KG1 (cell line): ENCODE measurements around the gene HAPLN3.
"Not testable (repeated sequence)": the region's sequence is repeated elsewhere in the genome, so short reads cannot be mapped to it uniquely, and the experiment has no call there.

ENCODE experiments used
- DNase-seq: peaks from one replicate; lab custom pipeline; 2025; lab: John Stamatoyannopoulos, UW

HAPLN3 gene, protein sequence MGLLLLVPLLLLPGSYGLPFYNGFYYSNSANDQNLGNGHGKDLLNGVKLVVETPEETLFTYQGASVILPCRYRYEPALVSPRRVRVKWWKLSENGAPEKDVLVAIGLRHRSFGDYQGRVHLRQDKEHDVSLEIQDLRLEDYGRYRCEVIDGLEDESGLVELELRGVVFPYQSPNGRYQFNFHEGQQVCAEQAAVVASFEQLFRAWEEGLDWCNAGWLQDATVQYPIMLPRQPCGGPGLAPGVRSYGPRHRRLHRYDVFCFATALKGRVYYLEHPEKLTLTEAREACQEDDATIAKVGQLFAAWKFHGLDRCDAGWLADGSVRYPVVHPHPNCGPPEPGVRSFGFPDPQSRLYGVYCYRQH

DNA sequence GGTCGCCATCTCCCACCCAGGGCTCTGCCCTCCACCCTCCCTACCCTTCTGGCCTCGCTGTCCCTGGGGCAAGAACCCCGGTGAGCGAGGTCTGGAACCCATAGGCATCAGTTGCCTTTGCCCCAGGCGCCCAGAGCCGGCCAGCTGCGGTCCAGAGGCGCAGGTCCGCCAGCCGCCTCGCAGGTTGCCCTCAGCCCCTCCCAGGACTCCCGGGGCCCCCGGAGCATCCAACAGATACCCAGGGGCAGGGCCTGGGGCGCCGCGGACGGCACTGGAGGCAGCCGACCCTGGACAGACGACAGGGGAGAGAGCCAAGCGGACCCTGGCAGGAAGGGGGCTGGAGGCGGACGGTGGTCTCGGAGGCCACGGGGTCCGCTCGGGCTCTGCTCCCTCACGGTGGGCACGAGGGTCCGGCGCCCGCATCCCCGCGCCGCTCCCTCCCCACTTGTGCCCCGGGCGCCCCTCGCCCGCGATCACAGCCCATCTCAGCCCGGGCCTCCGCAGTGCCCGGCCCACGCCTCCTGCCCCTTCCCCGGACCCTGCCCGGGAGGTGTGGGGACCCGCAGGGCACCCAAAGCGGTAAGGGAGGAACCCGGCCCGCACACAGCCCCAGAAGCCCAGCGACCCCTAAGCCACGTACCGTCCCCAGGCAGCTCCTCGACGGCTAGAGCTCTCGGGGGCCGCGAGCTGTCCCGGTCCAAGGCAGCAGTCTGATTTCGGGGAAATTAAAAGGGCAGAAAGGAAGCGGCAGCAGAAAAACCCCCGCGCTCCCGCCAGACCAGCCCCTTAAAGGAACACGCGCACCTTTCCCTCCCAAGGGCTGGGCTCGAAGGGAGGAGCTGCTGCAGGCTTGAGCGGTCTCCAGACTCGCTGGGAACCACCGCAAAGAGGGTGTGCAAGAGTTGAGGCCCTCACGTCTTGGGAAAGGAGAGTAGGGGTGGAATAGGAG, at the start of gene HAPLN3:
Gene HAPLN3 (minus strand): TSS at position 726 of the 949 bp plus-strand sequence. CDS start 8,246 bp downstream, outside the sequence.
- no peak for DNase-seq

DNA sequence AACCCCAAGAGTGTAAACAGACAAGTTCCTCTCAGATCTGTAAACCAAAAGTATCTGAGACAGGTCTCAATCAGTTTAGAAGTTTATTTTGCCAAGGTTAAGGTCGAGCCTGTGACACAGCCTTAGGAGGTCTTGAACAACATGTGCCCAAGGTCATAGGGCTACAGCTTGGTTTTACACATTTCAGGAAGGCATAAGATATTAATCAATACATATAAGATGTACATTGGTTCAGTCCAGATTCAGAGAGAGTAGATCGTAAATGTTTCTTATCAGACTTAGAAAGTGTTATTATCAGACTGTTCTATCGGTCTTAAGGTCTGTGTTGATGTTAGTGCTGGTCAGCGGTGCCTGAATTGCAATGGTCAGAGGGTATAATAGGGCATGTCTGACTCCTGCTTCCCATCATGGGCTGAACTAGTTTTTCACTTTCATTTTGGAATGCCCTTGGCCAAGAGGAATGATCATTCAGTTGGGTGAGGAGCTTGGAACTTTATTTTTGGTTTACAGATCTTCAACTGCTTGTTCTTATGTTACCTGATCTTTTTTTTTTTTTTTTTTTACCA, 44.8 kb upstream of the HAPLN3 start:
- DNase-seq, result no peak

DNA sequence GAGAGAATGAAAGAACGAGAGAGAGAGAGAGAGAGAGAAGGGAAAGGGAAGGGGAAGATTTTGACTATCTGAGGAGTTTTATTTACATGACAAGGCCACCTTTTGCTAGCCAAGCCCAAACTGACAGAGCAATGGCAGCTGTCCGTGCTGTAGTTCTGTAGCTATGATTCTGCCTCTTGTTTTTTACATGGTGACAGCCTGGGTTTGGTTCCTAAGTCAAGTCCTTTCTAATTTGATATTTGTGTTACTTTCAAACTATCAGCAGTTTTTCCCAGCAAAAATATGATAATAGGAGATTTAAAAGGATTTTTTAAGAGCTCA, 44.1 kb upstream of the HAPLN3 start:
- no peak for DNase-seq

DNA sequence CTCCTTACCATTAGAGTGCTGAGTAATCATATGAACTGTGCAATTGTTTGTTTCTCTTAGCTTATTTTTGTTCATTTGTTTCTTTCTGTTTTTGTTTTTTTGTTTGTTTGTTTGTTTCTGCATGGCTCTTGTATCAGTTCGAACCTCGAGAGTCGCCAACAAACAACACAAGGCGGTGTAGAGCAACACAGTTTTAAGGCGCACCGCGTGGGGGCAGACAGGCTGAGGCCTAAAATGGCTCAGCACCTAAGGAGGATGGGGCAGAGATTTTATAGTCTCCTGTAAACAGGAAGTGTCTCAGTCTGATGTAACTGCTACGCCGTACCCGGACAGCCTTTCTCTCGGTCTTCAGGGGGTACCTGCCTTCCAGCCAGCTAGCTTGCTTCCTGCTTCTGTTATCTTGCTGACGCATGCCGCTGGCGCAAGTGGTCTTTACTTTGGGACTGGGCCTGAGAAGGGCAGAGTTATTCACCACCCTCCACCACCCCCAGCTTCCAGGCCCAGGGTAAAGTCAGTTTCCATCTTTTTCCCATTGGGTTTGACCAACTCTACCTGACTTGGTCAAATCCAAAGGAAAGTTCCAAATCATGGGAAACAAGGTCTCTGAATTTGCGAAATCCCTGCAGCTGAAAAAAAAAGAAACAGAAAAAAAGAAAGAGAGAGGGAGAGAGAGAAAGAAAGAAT, 43.6 kb upstream of the HAPLN3 start:
- DNase-seq, result no peak

DNA sequence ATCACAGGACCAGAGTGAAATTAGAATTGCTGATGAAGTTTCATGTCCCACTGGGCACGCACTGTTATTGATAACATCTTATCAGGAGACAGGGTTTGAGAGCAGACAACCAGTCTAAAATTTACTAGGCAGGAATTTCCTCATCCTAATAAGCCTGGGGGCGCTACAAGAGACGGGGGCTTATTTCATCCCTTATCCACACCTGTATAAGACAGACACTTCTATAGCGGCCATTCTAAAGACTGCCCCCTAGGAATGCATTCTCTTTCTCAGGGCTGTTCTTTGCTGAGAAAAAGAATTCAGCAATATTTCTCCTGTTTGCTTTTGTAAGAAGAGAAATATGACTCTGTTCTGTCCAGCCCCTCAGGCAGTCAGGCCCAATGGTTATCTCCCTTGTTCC, 39.1 kb upstream of the HAPLN3 start:
- DNase-seq, result not testable (repeated sequence)

DNA sequence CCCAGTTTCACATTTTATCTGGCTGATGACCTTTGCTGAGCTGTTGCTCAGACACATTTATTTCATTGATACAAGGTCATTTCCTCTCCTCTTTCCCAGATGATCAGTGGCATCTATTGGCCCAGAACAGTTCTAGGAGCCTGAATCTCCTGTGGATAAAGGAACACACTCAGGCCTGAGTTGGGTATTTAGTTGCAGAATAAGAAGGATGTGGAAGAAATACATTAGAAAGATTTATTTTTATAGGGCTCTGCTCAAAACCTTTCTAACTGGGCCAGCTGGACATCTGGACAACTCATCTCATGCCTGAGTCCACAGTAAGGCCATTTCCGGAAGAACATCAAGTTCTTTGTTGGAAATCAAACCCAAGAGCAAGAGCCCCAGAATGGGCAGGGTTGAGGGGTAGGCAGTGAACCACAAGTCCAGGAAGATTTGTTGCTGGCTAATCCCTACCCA, 37.6 kb upstream of the HAPLN3 start:
- no peak for DNase-seq

DNA sequence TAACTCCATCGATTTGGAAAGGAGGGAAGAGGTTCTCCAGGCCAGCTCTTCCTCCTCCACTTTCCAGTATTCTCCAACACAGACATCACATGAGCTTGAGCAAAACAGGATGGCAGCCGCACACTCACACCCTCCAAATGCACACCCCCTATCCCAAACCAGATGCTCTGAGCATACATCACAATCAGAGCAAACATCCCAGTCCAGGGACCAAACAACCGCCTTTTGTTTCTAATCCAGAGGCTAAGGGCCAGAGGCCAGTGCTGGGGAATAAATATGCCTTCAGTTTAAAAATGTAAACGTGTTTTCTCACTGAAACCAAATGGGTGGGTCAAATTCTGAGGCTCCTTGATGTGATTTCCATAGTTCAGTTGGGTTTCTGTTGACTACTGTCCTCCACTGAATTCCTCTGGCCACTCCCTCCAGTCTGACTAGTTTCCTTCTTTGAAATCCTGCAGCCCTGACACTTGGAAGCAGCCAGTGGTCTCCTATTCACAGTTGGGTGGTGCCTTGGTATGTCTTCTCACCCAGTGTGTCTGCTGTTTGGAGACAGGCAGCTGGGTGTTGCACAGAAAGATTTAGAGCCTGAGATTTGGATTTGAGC, 37.0 kb upstream of the HAPLN3 start:
- no peak for DNase-seq

DNA sequence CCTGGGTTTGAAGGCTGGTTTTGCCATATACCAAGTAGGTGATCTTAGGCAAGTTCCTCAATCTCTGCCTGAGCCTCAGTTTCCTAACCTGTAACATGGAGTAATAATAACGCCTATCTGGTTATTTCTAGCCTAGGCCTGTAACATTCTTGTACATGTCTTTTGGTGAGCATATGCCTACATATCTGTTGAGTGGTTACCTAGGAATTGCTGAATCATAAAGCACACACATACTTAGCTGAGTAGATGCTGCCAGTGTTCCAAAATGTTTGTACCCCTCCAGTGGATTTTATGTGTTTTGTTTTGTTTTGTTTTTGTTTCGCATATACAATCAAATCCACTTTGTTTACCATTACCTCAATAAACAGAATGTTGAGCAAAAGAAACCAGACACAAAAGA, 35.2 kb upstream of the HAPLN3 start:
- DNase-seq, result no peak

DNA sequence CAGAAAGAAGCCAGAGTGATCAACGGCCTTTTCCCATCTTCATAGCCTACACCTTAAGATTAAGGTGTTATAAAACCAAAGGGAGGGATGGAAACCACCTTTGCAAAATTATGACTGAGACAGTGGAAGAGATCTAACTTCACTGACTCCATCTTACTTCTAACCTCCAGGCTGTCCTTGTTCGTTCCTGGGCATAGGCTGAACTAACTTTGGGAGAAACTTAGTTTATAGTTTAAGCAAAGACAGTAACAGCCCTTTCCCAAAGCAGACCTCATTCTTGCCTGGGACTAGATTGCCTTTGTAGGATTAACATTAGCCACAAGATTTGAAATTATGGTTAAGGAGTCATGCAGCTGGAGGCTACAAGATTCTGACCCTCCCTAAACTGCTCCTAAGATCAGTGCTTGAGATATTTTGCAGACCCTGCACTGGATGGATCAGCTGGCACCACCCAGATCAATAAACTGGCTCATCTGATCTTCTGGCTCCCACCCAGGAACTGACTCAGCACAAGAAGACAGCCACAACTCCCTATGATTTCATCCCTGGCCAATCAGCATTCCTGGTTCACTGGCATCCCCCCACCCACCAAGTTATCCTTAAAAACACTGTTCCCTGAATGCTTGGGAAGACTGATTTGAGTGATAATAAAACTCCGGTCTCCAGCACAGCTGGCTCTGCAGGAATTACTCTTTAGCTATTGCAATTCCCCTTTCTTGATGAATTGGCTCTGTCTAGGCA, 34.2 kb upstream of the HAPLN3 start:
- DNase-seq, result not testable (repeated sequence)

DNA sequence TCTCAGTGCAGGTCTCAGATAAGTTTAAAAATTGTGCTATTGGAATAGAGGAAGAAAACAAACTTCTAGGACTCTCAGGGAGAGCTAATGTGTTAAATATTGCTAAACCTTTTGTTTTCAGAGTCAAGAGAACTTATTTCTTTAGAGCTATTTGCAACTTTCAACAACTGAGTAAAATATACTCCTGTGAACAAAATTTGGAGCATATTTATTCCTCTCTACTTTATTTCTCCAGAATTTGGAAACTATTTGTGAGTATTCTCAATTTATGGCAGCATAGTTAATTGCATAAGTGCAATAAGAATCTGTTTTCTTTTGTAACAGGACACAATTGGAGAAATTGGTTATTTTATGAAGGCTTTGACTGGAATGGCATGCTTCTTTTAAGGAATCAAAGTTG, 32.8 kb upstream of the HAPLN3 start:
- not testable (repeated sequence) for DNase-seq

DNA sequence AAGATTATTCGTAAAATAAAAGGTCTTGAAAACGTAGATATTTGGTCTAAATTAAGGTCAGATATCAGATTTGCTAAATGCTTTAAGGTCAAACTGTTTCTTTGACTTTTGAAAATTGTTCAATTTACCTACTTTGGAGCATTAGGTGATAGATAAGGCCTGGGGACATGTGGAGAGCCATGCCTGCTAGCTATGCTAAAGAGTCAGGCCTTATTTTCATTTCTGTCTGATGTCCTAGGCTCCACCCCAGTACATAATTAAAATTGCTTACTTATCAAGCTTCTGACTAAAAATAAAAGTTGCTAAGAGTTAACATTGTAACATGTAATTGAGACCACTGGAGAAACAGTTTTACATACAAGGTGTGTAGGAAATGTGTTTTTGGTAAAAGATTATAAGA, 30.3 kb upstream of the HAPLN3 start:
- not testable (repeated sequence) for DNase-seq

DNA sequence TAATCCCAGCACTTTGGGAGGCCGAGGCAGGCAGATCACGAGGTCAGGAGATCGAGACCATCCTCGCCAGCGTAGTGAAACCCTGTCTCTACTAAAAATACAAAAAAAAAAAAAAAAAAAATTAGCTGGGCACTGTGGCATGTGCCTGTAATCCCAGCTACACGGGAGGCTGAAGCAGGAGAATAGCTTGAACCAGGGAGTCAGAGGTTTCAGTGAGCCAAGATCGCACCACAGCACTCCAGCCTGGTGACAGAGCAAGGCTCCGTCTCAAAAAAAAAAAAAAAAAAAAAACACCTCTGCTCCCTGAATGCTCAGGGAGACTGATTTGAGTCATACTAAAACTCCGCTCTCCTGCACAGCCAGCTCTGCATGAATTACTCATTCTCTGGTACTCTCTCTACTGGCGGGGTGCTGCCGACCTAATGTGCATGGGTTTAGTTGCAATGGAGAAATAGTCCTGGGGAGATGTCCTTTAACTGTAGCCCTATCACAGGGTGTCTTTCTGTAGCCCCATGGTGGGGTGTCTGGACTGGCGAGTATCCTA, 25.6 kb upstream of the HAPLN3 start:
- not testable (repeated sequence) for DNase-seq

DNA sequence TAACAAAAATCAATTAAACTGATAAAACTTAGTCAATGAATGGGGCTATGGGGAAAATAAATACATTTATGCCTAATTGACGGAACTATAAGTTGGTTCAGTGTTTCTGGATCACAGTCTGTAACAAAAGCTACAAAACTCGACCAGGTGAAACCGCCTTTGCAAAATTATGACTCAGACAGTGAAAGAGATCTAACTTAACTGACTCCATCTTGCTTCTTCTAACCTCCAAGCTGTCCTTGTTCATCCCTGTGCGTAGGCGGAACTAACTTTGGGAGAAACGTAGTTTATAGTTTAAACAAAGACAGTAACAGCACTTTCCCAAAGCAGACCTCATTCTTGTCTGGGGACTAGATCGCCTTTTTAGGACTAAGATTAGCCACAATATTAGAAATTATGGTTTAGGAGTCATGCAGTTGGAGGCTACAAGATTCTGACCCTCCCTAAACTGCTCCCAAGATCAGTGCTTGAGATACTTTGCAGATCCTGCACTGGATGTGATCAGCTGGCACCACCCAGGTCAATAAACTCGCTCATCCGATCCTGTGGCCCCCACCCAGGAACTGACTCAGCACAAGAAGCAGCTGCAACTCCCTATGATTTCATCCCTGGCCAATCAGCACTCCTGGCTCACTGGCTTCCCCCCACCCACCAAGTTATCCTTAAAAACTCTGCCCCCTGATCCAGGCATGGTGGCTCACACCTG, 25.0 kb upstream of the HAPLN3 start:
- DNase-seq, result no peak

DNA sequence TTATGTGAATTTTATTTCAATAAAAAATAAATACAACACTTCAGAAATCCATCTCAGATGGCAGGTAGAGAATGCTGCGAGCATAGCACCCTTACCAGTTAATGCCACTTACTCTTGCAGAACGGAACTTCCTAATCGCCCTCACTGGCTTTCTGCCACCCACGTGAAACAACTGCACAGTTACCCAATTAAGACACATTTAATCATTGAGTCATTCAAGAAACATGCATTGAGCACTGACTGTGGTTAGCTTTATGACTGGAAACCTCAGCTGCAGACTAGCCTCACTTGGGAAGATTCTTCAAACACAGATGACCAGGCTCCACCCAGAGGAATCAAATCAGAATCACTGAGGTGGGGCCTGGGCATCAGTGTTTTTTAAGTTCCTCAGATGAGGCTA, 23.4 kb upstream of the HAPLN3 start:
- no peak for DNase-seq

DNA sequence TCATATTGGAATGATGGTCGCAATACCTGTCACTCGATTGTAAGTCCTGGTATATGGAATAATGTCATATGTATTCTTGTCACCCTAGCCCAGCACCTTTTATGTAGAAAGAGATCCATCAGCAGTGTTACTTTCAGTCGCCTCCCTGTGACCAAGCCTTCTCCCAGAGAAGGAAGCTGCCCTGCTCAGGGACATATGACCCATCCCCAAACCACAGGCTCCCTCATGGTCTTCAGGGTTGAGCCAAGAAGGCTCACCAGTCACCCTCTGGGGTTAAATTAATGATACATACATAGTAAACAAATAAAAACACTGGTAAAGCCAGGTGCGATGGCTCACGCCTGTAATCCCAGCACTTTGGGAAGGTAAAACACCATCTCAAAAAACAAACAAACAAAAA, 22.4 kb upstream of the HAPLN3 start:
- DNase-seq, result no peak

DNA sequence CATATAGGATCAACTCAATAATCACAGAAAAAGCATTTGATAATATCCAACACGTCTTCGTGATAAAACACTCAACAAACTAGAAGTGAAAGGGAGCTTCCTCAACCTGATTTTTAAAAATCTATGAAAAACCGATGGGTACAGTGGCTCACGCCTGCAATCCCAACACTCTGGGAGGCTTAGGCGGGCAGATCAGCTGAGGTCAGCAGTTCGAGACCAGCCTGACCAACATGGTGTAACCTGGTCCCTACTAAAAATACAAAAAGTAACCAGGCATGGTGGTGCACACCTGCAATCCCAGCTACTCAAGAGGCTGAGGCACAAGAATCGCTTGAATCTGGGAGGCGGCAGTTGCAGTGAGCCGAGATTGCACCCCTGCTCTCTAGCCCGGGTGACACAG, 20.0 kb upstream of the HAPLN3 start:
- DNase-seq, result no peak

DNA sequence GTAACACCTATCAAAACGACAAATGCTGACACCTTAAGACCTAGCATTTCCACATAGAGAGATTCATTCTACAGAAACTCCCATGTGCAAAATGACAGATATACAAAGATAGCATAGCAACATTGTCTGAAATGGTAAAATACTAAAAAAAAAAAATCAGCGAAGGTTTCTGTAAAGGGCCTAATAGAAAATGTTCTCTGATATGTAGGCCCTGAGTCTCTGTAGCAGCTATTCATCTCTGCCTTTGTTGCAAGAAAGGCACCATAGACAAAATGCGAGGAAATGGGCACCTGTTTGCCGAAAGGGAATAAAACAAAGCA, 18.5 kb upstream of the HAPLN3 start:
- no peak for DNase-seq

DNA sequence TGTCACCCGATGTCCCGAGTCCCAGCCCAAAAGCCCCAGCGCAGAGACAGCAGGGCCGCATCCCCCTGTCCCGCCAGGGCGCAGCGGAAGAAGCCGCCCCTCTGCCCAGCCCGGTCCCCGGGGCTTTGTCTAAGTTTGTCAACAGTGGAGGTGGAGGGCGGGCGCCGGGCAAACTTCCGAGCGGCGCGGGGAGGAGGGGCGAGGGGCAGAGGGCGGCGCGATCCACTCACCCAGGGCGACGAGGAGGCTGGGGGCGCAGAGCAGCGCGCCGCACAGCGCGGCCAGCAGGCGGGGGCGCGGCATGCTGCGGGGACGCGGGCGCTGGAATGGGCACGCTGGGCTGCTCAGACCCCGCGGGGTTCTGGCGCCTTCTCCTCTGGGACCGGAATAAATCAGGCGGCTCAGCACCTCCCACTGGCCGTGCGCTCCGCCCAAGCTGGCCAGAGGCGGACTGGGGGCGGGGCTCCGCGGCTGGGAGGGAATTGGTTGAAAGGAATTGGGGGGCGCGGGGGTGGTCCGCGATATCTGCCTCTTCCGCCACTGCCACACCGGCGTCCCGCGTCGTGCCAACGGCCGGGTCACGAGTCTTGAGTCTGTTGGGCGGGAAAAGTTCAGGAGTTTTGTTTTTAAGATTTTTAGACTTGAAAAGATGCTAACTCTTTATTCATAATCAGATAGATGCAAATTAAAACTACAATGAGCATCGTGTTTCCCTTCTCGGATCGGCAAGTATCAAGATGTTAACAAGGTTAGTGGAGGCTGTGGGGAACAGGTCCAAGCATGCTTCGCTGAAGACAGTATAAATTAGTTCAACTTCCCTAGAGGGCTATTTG, 17.9 kb upstream of the HAPLN3 start, which contains the start of gene MFGE8:
Gene MFGE8 (minus strand): TSS at position 363 of the 833 bp plus-strand sequence. CDS start 60 bp downstream, at position 303.
- DNase-seq, result no peak

DNA sequence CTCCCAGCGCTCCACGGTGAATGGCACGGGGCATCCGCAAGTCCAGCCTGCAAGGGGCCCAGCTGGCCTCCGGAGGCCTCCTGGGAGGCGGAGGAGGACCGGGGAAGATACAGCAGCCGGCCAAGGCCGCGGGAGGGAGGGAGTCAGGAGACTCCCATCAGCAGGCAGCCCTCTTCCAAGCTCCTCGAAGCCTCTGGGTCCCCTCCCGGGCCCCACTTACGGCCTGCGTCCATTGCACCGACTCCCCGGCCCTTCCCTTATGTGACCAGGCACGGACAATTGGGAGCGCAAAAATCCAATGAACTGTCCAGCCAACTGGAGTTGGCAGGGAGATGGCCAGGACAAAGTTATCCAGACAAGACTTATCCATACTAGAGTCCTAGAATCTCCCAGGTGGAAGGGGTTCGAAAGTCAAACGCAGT, 17.2 kb upstream of the HAPLN3 start:
- DNase-seq, result no peak
